GM21360 (cell line): ENCODE data around the gene DOK6.

Experiments used
- ATAC-seq: cut with Tn5 transposase; IDR thresholded peaks from one replicate; pipeline ENCODE4 v1.9.1; 2021; ENCODE audit warnings: mild to moderate bottlenecking, moderate library complexity; ENCODE audit not compliant: unreplicated experiment

DOK6 gene

GRCh38 chr18:69531973-69532372, 131.3 kb downstream of the DOK6 start:
- no peak for ATAC-seq

- no peak for ATAC-seq
Measured at GRCh38 chr18:69537183-69537582, 136.5 kb downstream of the DOK6 start.

GRCh38 chr18:69538849-69539248, 138.2 kb downstream of the DOK6 start:
- ATAC-seq = no peak

- no peak for ATAC-seq
Measured at GRCh38 chr18:69539404-69539803, 138.7 kb downstream of the DOK6 start.

- ATAC-seq = no peak
Measured at GRCh38 chr18:69556228-69556627, 155.5 kb downstream of the DOK6 start.

GRCh38 chr18:69557282-69557681, 156.6 kb downstream of the DOK6 start:
- no peak for ATAC-seq

GRCh38 chr18:69558052-69558451, 157.4 kb downstream of the DOK6 start:
- ATAC-seq = no peak

GRCh38 chr18:69559604-69560003, 158.9 kb downstream of the DOK6 start:
- ATAC-seq = no peak

- ATAC-seq = no peak
Measured at GRCh38 chr18:69564602-69565001, 163.9 kb downstream of the DOK6 start.

GRCh38 chr18:69567813-69568488, 167.3 kb downstream of the DOK6 start:
- ATAC-seq = no peak

- no peak for ATAC-seq
Measured at GRCh38 chr18:69569133-69569532, 168.4 kb downstream of the DOK6 start.

- ATAC-seq = no peak
Measured at GRCh38 chr18:69574401-69574800, 173.7 kb downstream of the DOK6 start.

- ATAC-seq = peak; percentile 89
Measured at GRCh38 chr18:69580107-69580506, 179.4 kb downstream of the DOK6 start.

- no peak for ATAC-seq
Measured at GRCh38 chr18:69584429-69584828, 183.7 kb downstream of the DOK6 start.

GRCh38 chr18:69585696-69586095, 185.0 kb downstream of the DOK6 start:
- no peak for ATAC-seq

GRCh38 chr18:69586537-69586936, 185.8 kb downstream of the DOK6 start:
- no peak for ATAC-seq

GRCh38 chr18:69588301-69588700, 187.6 kb downstream of the DOK6 start:
- no peak for ATAC-seq

GRCh38 chr18:69590150-69590549, 189.5 kb downstream of the DOK6 start:
- no peak for ATAC-seq

GRCh38 chr18:69596345-69596744, 195.7 kb downstream of the DOK6 start:
- ATAC-seq = no peak

GRCh38 chr18:69597561-69597960, 196.9 kb downstream of the DOK6 start:
- no peak for ATAC-seq

- ATAC-seq = no peak
Measured at GRCh38 chr18:69599377-69599776, 198.7 kb downstream of the DOK6 start.

- ATAC-seq = no peak
Measured at GRCh38 chr18:69612242-69612641, 211.6 kb downstream of the DOK6 start.

- no peak for ATAC-seq
Measured at GRCh38 chr18:69616114-69616513, 215.4 kb downstream of the DOK6 start.
